Measurements from ENCODE around the gene ANKRD28.
"Not testable (repeated sequence)": the region's sequence is repeated elsewhere in the genome, so short reads cannot be mapped to it uniquely, and the experiment has no call there.

Gene ANKRD28

DNA sequence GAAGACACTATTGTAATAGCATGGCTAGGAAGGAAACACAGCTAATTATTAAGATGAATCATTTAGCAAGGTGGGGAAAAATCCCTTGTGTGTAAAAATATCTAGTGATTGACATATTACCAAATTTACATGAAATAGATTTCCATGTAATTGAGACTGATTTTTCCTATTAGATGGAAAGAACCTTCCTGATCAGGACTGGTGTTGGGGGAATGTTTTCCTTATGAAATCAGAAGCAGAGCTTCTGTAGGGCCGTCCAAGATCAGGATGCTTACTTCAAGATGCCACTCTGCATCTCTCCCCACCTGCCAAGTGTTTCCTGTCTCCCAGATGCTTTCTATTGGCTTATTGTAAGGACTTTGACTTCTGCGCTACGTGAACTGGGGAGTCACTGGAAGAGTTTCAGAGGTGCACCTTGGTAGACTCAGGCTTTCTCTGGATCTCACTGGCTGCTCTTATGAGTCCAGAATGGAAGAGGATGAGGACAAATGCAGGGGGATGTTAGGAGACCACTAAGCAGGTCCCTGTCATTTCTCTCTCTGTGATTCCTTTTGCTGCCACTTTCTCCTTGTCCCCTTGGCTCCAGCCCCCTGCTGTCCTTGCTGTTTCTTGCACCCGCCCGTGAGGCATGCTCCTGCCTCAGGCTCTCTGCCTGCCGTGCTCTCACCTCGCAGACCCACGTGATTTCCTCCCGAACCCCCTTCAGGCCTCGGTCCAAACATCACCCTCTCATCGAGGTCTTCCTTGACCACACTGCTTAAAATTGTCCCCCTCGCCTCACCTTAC, 166.2 kb downstream of the ANKRD28 start:
- POLR2A ChIA-PET, result interaction anchor here (1.2 to 1.3 kb wide), 2 partner anchors 14 to 30 kb away, joined by 4 to 8 read pairs; partner anchors contain the start of genes BTD and HACL1
- TF ChIP-seq, protein P1, sequence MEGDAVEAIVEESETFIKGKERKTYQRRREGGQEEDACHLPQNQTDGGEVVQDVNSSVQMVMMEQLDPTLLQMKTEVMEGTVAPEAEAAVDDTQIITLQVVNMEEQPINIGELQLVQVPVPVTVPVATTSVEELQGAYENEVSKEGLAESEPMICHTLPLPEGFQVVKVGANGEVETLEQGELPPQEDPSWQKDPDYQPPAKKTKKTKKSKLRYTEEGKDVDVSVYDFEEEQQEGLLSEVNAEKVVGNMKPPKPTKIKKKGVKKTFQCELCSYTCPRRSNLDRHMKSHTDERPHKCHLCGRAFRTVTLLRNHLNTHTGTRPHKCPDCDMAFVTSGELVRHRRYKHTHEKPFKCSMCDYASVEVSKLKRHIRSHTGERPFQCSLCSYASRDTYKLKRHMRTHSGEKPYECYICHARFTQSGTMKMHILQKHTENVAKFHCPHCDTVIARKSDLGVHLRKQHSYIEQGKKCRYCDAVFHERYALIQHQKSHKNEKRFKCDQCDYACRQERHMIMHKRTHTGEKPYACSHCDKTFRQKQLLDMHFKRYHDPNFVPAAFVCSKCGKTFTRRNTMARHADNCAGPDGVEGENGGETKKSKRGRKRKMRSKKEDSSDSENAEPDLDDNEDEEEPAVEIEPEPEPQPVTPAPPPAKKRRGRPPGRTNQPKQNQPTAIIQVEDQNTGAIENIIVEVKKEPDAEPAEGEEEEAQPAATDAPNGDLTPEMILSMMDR (IDR thresholded peaks at IDR 0.05; ENCODE audit: insufficient read depth, low read length, missing control alignments), result no peak
- DNase-seq (ENCODE audit: low read depth, low spot score), result no peak
- H3K4me3 ChIP-seq (ENCODE audit: low read depth, low read length), result no peak overlapping the region
- CTCF ChIA-PET, result interaction anchor here (0.9 to 6.3 kb wide), 12 partner anchors 15 to 181 kb away, joined by 3 to 90 read pairs (median 5); no protein-coding TSS in a partner anchor

DNA sequence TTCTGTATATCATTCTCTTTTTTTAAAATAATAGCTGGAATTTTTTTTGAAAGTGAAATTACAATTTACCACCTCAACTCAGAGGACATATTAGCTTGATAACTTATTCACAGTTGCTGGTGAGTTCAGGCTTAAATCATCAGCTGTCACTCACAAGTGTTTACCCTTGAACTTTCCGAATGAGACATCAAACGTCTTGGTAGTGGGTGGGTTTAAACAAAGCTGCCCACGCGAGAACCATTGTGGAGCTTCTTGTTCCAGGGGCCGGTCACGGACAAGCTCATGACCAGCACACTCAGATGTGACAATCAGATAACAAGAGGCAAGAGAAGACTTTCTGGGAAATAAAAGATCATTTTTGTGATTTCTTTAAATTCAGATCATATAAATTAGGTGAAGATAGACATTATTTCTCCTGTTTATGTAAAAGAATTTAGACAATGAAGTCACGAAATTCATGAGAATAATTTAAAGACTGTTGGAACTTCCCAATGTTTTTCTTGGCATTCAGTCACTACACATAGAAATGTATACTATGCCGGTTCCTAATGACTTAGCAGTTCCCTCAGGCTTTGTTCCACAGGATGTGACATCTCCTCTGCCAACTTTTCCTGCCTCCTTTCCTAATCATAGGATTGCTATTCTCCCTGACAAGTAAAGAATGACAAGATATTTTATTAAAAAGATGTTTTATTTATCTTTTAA, 167.0 kb downstream of the ANKRD28 start:
- ChIA-PET CTCF (interaction anchor here (0.6 to 6.3 kb wide), 34 partner anchors 10 to 199 kb away, joined by 3 to 90 read pairs (median 4); no protein-coding TSS in a partner anchor), POLR2A (interaction anchor here (0.6 to 1.3 kb wide), 5 partner anchors 15 to 164 kb away, joined by 3 to 8 read pairs (median 3); partner anchors contain the start of genes BTD and HACL1)
- TF ChIP-seq, protein P1 (IDR thresholded peaks at IDR 0.05; ENCODE audit: insufficient read depth, low read length, missing control alignments), result no peak
- no peak for DNase-seq (ENCODE audit: low read depth, low spot score)
- peak overlapping the region; percentile 46 for H3K4me3 ChIP-seq (ENCODE audit: low read depth, low read length)

- TF ChIP-seq, protein P1 (IDR thresholded peaks at IDR 0.05; ENCODE audit: insufficient read depth, low read length, missing control alignments), result peak; percentile 65
- DNase-seq (ENCODE audit: low read depth, low spot score), result no peak
- ChIA-PET POLR2A (interaction anchor here (1.0 to 1.3 kb wide), 3 partner anchors 16 to 165 kb away, joined by 3 to 8 read pairs (median 3); no protein-coding TSS in a partner anchor), CTCF (interaction anchor here (0.6 to 6.3 kb wide), 35 partner anchors 11 to 629 kb away, joined by 3 to 90 read pairs (median 4); no protein-coding TSS in a partner anchor)
- H3K4me3 ChIP-seq (ENCODE audit: low read depth, low read length), result peak overlapping the region; percentile 46
These were observed 167.8 kb downstream of the ANKRD28 start for GRCh38 chr3:15629860-15630597.

DNA sequence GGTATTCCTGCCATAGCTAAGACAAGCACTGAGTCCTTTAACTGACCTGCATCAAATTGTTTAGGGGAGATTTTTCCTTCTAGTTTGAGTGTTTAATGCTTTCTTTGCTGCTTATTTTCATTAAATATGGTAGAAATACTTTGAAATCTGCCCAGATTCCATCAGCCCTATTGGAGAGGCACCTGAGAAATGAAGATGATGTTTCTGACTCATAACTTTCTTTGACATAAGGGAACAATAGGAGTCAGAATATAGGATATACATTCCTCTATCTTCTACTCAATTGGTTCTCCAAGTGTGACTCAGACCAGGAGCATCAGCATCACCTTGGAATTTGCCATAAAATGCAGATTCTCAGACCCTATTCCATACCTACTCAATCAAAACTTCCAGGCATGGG, 168.8 kb downstream of the ANKRD28 start:
- CTCF ChIA-PET, result interaction anchor here (1.7 to 6.3 kb wide), 4 partner anchors 180 to 630 kb away, joined by 4 to 90 read pairs (median 11); no protein-coding TSS in a partner anchor
- TF ChIP-seq, protein P1 (IDR thresholded peaks at IDR 0.05; ENCODE audit: insufficient read depth, low read length, missing control alignments), result no peak
- no peak for DNase-seq (ENCODE audit: low read depth, low spot score)
- no peak overlapping the region for H3K4me3 ChIP-seq (ENCODE audit: low read depth, low read length)
- POLR2A ChIA-PET, result no interaction called here

DNA sequence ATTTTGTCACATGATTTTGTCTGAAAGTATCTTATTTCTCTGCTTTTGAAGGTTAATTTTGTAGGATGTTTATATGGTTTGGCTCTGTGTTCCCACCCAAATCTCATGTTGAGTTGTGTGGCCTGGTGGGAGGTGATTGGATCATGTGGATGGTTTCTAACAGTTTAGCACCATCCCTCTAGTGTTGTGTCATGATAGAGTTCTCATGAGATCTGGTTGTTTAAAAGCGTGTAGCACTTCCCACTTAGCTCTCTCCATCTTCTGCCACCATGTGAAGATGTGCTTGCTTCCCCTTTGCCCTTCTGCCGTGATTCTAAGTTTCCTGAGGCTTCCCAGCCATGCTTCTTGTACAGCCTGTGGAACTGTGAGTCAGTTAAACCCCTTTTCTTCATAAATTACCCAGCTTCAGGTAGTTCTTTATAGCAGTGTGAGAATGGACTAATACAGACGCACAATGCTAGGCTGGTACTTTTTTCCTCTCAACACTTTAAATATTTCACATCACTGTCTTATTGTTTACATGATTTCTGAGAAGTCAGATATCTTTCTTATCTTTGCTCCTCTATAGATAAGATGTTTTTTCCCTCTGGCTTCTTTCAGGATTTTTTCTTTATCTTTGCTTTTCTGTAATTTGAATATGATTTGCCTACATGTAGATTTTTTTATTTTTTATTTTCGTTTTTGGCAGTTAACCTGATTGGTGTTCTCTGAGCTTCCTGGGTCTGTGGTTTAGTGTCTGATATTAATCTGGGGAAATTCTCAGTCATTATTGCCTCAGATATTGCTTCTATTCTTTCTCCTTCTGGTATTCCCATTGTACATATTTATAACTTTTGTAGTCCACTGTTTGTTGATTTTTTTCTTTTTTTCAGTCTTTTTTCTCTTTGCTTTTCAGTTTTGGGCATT, 174.0 kb downstream of the ANKRD28 start:
- no peak overlapping the region for H3K4me3 ChIP-seq (ENCODE audit: low read depth, low read length)
- ChIA-PET CTCF (interaction anchor here (1.3 to 1.5 kb wide), 2 partner anchors 11 to 188 kb away, joined by 3 to 4 read pairs; no protein-coding TSS in a partner anchor), POLR2A (no interaction called here)
- DNase-seq (ENCODE audit: low read depth, low spot score), result no peak
- TF ChIP-seq, protein P1 (IDR thresholded peaks at IDR 0.05; ENCODE audit: insufficient read depth, low read length, missing control alignments), result no peak

DNA sequence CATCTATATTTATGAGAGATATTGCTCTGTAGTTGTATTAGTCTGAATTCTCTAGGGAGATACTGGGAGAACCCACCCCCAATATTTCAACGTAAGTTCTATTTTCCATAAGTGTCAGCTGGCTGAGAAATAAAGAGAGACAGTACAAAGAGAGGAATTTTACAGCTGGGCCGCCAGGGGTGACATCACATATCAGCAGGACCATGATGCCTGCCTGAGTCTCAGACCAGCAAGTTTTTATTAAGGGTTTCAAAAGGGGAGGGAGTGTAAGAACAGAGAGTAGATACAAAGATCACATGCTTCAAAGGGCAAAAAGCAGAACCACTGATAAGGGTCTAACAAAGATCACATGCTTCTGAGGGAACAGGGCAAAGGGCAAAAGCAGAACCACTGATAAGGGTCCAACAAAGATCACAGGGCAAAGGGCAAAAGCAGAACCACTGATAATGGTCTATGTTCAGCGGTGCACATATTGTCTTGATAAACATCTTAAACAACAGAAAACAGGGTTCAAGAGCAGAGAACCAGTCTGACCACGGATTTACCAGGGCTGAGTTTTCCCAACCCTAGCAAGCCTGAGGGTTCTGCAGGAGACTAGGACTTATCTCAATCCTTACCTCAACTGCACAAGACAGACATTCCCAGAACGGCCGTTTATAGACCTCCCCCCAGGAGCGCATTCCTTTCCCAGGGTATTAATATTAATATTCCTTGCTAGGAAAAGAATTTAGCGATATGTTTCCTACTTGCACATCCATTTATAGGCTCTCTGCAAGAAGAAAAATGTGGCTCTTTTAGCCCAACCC, 177.9 kb downstream of the ANKRD28 start:
- H3K4me3 ChIP-seq (ENCODE audit: low read depth, low read length); POLR2A ChIA-PET; CTCF ChIA-PET; DNase-seq (ENCODE audit: low read depth, low spot score): not testable (repeated sequence)

All from AG04449 (cell line).